ENCODE results near the gene SPATA20. TPM values are rescaled to one million over a fixed set of nuclear protein-coding genes. Genes with fewer than 3 reads are reported as not detected.

SPATA20 gene
- polyA plus RNA-seq, 1 donor from 2014 or later, result 53.5 TPM

DNA sequence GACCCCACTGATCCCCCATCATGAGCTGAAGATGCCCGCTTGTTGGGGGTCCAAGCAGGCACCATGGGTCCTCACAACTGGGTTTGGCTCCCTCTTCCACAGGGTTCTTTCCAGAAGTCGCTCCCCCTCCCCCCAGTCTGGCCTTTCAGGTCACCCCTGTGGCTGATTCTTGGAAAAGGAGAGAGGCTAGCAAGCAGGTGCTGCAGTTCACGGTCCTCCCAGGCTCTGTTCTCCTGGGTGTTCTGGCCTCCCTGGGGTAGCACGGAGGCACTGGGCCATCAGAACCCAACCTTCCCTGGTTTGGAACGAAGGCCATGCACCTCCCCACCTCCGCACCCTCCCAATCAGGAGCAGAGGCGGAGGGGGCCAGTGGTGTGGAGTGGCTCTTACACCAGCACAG lies 32.4 kb downstream of the SPATA20 start:
- H3K27ac ChIP-seq (ENCODE audit: low read length), result no peak overlapping the region
- no peaks in the 10 kb centered on the region for H3K36me3 ChIP-seq (ENCODE audit: insufficient read depth, low read length)
- H3K4me3 ChIP-seq (ENCODE audit: low read length), result no peak overlapping the region
- no peak overlapping the region for H3K9ac ChIP-seq (ENCODE audit: low read length)
- H3K79me2 ChIP-seq (replicated peaks; ENCODE audit: insufficient read depth, low read length), result no peaks in the 10 kb centered on the region
- H4K20me1 ChIP-seq (ENCODE audit: insufficient read depth), result no peaks in the 10 kb centered on the region
- H3K9me3 ChIP-seq (ENCODE audit: low read length), result no peaks in the 10 kb centered on the region
- H2AFZ ChIP-seq (ENCODE audit: low read depth, low read length), result no peak overlapping the region
- H3K27me3 ChIP-seq (ENCODE audit: insufficient read depth, low read depth, low read length), result no peaks in the 10 kb centered on the region
- H3K4me2 ChIP-seq (ENCODE audit: low read length), result no peak overlapping the region
- TF ChIP-seq POLR2AphosphoS5 (IDR thresholded peaks at IDR 0.05), result no peak
- no peak for TF ChIP-seq SMC3 (conservative IDR thresholded peaks at IDR 0.05; ENCODE audit: poor library complexity)
- TF ChIP-seq, protein P1, sequence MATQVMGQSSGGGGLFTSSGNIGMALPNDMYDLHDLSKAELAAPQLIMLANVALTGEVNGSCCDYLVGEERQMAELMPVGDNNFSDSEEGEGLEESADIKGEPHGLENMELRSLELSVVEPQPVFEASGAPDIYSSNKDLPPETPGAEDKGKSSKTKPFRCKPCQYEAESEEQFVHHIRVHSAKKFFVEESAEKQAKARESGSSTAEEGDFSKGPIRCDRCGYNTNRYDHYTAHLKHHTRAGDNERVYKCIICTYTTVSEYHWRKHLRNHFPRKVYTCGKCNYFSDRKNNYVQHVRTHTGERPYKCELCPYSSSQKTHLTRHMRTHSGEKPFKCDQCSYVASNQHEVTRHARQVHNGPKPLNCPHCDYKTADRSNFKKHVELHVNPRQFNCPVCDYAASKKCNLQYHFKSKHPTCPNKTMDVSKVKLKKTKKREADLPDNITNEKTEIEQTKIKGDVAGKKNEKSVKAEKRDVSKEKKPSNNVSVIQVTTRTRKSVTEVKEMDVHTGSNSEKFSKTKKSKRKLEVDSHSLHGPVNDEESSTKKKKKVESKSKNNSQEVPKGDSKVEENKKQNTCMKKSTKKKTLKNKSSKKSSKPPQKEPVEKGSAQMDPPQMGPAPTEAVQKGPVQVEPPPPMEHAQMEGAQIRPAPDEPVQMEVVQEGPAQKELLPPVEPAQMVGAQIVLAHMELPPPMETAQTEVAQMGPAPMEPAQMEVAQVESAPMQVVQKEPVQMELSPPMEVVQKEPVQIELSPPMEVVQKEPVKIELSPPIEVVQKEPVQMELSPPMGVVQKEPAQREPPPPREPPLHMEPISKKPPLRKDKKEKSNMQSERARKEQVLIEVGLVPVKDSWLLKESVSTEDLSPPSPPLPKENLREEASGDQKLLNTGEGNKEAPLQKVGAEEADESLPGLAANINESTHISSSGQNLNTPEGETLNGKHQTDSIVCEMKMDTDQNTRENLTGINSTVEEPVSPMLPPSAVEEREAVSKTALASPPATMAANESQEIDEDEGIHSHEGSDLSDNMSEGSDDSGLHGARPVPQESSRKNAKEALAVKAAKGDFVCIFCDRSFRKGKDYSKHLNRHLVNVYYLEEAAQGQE (IDR thresholded peaks at IDR 0.05; ENCODE audit: borderline replicate concordance), result no peak
- no peak for TF ChIP-seq MXI1 (conservative IDR thresholded peaks at IDR 0.05; ENCODE audit: poor library complexity, severe bottlenecking)
- no peak for TF ChIP-seq EZH2 (IDR thresholded peaks at IDR 0.05; ENCODE audit: borderline replicate concordance, insufficient read depth, low read length, poor library complexity, severe bottlenecking)
- no peak for TF ChIP-seq TAF1 (IDR thresholded peaks at IDR 0.05; ENCODE audit: low read depth)
- TF ChIP-seq RAD21 (conservative IDR thresholded peaks at IDR 0.05), result no peak
- no peak for TF ChIP-seq EP300 (conservative IDR thresholded peaks at IDR 0.05; ENCODE audit: poor library complexity, severe bottlenecking)
- TF ChIP-seq, protein P2, sequence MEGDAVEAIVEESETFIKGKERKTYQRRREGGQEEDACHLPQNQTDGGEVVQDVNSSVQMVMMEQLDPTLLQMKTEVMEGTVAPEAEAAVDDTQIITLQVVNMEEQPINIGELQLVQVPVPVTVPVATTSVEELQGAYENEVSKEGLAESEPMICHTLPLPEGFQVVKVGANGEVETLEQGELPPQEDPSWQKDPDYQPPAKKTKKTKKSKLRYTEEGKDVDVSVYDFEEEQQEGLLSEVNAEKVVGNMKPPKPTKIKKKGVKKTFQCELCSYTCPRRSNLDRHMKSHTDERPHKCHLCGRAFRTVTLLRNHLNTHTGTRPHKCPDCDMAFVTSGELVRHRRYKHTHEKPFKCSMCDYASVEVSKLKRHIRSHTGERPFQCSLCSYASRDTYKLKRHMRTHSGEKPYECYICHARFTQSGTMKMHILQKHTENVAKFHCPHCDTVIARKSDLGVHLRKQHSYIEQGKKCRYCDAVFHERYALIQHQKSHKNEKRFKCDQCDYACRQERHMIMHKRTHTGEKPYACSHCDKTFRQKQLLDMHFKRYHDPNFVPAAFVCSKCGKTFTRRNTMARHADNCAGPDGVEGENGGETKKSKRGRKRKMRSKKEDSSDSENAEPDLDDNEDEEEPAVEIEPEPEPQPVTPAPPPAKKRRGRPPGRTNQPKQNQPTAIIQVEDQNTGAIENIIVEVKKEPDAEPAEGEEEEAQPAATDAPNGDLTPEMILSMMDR (IDR thresholded peaks at IDR 0.05; ENCODE audit: poor library complexity, severe bottlenecking), result no peak
- H3F3A ChIP-seq (ENCODE audit: insufficient read depth, low read length, poor library complexity, severe bottlenecking), result no peaks in the 10 kb centered on the region
- no peaks in the 10 kb centered on the region for H3K9me2 ChIP-seq (ENCODE audit: insufficient read depth, low read length)

DNA sequence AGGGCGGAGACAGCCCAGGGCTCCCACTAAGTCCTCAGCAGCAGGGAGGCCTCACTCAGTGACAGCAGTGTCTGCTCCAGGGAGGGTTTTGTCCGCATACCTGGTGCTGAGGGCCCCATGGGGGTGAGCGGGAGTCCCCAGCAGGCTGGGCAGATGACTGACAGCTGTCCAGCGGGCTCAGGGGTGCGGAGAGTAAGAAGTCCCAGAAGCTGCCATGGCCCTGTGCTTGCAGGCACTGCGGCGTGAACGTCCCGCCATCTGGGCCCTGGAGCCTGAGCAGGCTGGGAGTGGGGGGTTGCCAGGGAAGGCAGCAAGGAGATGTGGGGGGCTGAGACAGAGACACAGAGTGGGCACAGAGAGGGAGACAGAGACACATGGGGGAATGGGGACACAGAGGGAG lies 33.7 kb downstream of the SPATA20 start:
- Histone ChIP-seq H3K36me3 (ENCODE audit: insufficient read depth, low read length) (no peaks in the 10 kb centered on the region), H3K4me3 (ENCODE audit: low read length) (no peak overlapping the region), H3K9ac (ENCODE audit: low read length) (no peak overlapping the region), H3K79me2 (replicated peaks; ENCODE audit: insufficient read depth, low read length) (no peaks in the 10 kb centered on the region), H3K27ac (ENCODE audit: low read length) (no peak overlapping the region), H4K20me1 (ENCODE audit: insufficient read depth) (no peaks in the 10 kb centered on the region), H3K4me2 (ENCODE audit: low read length) (no peak overlapping the region), H2AFZ (ENCODE audit: low read depth, low read length) (no peak overlapping the region), H3F3A (ENCODE audit: insufficient read depth, low read length, poor library complexity, severe bottlenecking) (no peaks in the 10 kb centered on the region), H3K9me3 (ENCODE audit: low read length) (no peaks in the 10 kb centered on the region), H3K9me2 (ENCODE audit: insufficient read depth, low read length) (no peaks in the 10 kb centered on the region), H3K27me3 (ENCODE audit: insufficient read depth, low read depth, low read length) (no peaks in the 10 kb centered on the region)
- no peak for TF ChIP-seq EZH2 (IDR thresholded peaks at IDR 0.05; ENCODE audit: borderline replicate concordance, insufficient read depth, low read length, poor library complexity, severe bottlenecking)

DNA sequence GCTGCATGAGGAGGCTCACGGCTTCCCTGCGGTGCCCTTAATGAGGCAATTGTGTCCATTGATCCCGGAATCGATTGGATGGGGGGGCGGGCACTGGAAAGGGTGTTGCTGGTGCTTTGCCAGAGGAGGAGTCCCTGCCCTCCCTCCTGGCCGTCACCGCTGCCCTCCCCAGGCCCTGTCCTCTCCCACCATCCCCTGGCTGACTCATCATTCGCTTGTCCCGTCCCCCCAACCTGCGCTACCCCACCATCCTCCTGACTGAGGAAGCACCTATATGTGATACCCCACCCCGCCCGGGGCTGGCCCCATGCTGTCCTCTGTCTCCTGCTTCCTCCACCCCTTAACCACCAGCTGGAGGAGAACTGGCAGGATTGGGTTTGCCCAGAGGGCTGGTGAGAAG lies 34.3 kb downstream of the SPATA20 start:
- Histone ChIP-seq H3K36me3 (ENCODE audit: insufficient read depth, low read length) (no peaks in the 10 kb centered on the region), H3F3A (ENCODE audit: insufficient read depth, low read length, poor library complexity, severe bottlenecking) (no peaks in the 10 kb centered on the region), H3K4me3 (ENCODE audit: low read length) (no peak overlapping the region), H3K9me2 (ENCODE audit: insufficient read depth, low read length) (no peaks in the 10 kb centered on the region), H2AFZ (ENCODE audit: low read depth, low read length) (no peak overlapping the region), H3K4me2 (ENCODE audit: low read length) (no peak overlapping the region), H3K9me3 (ENCODE audit: low read length) (no peaks in the 10 kb centered on the region), H3K27ac (ENCODE audit: low read length) (no peak overlapping the region), H3K27me3 (ENCODE audit: insufficient read depth, low read depth, low read length) (no peaks in the 10 kb centered on the region), H3K79me2 (replicated peaks; ENCODE audit: insufficient read depth, low read length) (no peaks in the 10 kb centered on the region), H4K20me1 (ENCODE audit: insufficient read depth) (no peaks in the 10 kb centered on the region), H3K9ac (ENCODE audit: low read length) (no peak overlapping the region)
- TF ChIP-seq TAF1 (IDR thresholded peaks at IDR 0.05; ENCODE audit: low read depth) (no peak), MXI1 (conservative IDR thresholded peaks at IDR 0.05; ENCODE audit: poor library complexity, severe bottlenecking) (no peak), SMC3 (conservative IDR thresholded peaks at IDR 0.05; ENCODE audit: poor library complexity) (no peak), EP300 (conservative IDR thresholded peaks at IDR 0.05; ENCODE audit: poor library complexity, severe bottlenecking) (no peak), EZH2 (IDR thresholded peaks at IDR 0.05; ENCODE audit: borderline replicate concordance, insufficient read depth, low read length, poor library complexity, severe bottlenecking) (no peak)

All from neural cell (in vitro differentiated cells).